WTC11 (cell line): ENCODE measurements around the gene HERC5. TPM values are rescaled to one million over a fixed set of nuclear protein-coding genes. Genes with fewer than 3 reads are reported as not detected.

Source experiments
- CREB1 ChIP-seq: sonication (generic); formaldehyde crosslinking; IDR thresholded peaks from 2 replicates; pipeline ENCODE4 v1.8.0; 2023; ENCODE audit warnings: mild to moderate bottlenecking, missing genetic modification reagents
- CREM ChIP-seq: sonication (generic); formaldehyde crosslinking; IDR thresholded peaks from 2 replicates; pipeline ENCODE4 v1.8.1; 2022; ENCODE audit warnings: mild to moderate bottlenecking, missing genetic modification reagents, moderate library complexity
- E2F4 ChIP-seq: sonication (generic); formaldehyde crosslinking; IDR thresholded peaks from 2 replicates; pipeline ENCODE4 v1.8.1; 2022; ENCODE audit warnings: low read depth, mild to moderate bottlenecking, moderate library complexity, missing genetic modification reagents, borderline replicate concordance
- EMX1 ChIP-seq: fragments of 250-450 bp; sonication (Bioruptor Pico); IDR thresholded peaks from 2 replicates; pipeline ENCODE4 v1.8.0; 2021; ENCODE audit warnings: mild to moderate bottlenecking
- FOXJ3 ChIP-seq: sonication (generic); formaldehyde crosslinking; IDR thresholded peaks from 2 replicates; pipeline ENCODE4 v1.9.0; 2021; ENCODE audit warnings: missing genetic modification reagents, mild to moderate bottlenecking, borderline replicate concordance
- FOXK1 ChIP-seq: sonication (generic); formaldehyde crosslinking; IDR thresholded peaks from 2 replicates; pipeline ENCODE4 v1.8.0; 2022; ENCODE audit warnings: mild to moderate bottlenecking, moderate library complexity, missing genetic modification reagents
- FOXP4 ChIP-seq: sonication (generic); formaldehyde crosslinking; IDR thresholded peaks from 2 replicates; pipeline ENCODE4 v1.8.0; 2022; ENCODE audit warnings: mild to moderate bottlenecking, missing genetic modification reagents
- GABPB1 ChIP-seq: sonication (generic); formaldehyde crosslinking; IDR thresholded peaks from 2 replicates; pipeline ENCODE4 v1.8.1; 2023; ENCODE audit warnings: mild to moderate bottlenecking, missing genetic modification reagents
- JAZF1 ChIP-seq: fragments of 250-450 bp; sonication (Bioruptor Pico); IDR thresholded peaks from 2 replicates; pipeline ENCODE4 v1.9.0; 2021; ENCODE audit warnings: moderate library complexity, mild to moderate bottlenecking, inconsistent platforms
- KAT7 ChIP-seq: sonication (generic); formaldehyde crosslinking; IDR thresholded peaks from 2 replicates; pipeline ENCODE4 v1.8.1; 2023; ENCODE audit warnings: missing genetic modification reagents, mild to moderate bottlenecking, borderline replicate concordance
- MYBL2 ChIP-seq: sonication (generic); formaldehyde crosslinking; IDR thresholded peaks from 2 replicates; pipeline ENCODE4 v1.8.1; 2023; ENCODE audit warnings: mild to moderate bottlenecking, moderate library complexity, missing genetic modification reagents
- OVOL2 ChIP-seq: fragments of 250-450 bp; sonication (Bioruptor Pico); IDR thresholded peaks from 2 replicates; pipeline ENCODE4 v1.9.0; 2021; ENCODE audit warnings: mild to moderate bottlenecking, borderline replicate concordance
- SMAD4 ChIP-seq: sonication (generic); formaldehyde crosslinking; IDR thresholded peaks from 2 replicates; pipeline ENCODE4 v1.8.0; 2022; ENCODE audit warnings: mild to moderate bottlenecking, missing genetic modification reagents
- TCF7 ChIP-seq: sonication (generic); formaldehyde crosslinking; IDR thresholded peaks from 2 replicates; pipeline ENCODE4 v1.8.0; 2022; ENCODE audit warnings: mild to moderate bottlenecking, low read depth, missing genetic modification reagents, moderate library complexity
- TEAD4 ChIP-seq: sonication (generic); formaldehyde crosslinking; IDR thresholded peaks from 2 replicates; pipeline ENCODE4 v1.8.0; 2022; ENCODE audit warnings: mild to moderate bottlenecking, missing genetic modification reagents
- ZBTB21 ChIP-seq: sonication (generic); formaldehyde crosslinking; IDR thresholded peaks from 2 replicates; pipeline ENCODE4 v1.8.1; 2023; ENCODE audit warnings: mild to moderate bottlenecking, missing genetic modification reagents, borderline replicate concordance
- ZNF281 ChIP-seq: sonication (generic); formaldehyde crosslinking; IDR thresholded peaks from 2 replicates; pipeline ENCODE4 v1.8.0; 2023; ENCODE audit warnings: mild to moderate bottlenecking, missing genetic modification reagents
- ZNF317 ChIP-seq: sonication (generic); formaldehyde crosslinking; IDR thresholded peaks from 2 replicates; pipeline ENCODE4 v1.8.1; 2023; ENCODE audit warnings: low read depth, mild to moderate bottlenecking, moderate library complexity, missing genetic modification reagents, borderline replicate concordance
- ZNF423 ChIP-seq: fragments of 250-450 bp; sonication (Bioruptor Pico); IDR thresholded peaks from 2 replicates; pipeline ENCODE4 v2.1.2; 2022; ENCODE audit warnings: mild to moderate bottlenecking, moderate library complexity
- total RNA-seq: library from RNA; stranded (reverse); gene quantifications from 3 replicates; pipeline ENCODE4 v1.2.3, GENCODE V29; 2021
- TF ChIP-seq, protein P1 (sequence below): sonication (generic); formaldehyde crosslinking; IDR thresholded peaks from 2 replicates; pipeline ENCODE4 v1.8.1; 2022; ENCODE audit warnings: mild to moderate bottlenecking, moderate library complexity, missing genetic modification reagents
- TF ChIP-seq, protein P2 (sequence below): sonication (generic); formaldehyde crosslinking; IDR thresholded peaks from 2 replicates; pipeline ENCODE4 v1.8.1; 2023; ENCODE audit warnings: mild to moderate bottlenecking, missing genetic modification reagents
- TF ChIP-seq, protein P3 (sequence below): sonication (generic); formaldehyde crosslinking; IDR thresholded peaks from 2 replicates; pipeline ENCODE4 v1.8.0; 2022; ENCODE audit warnings: mild to moderate bottlenecking, missing genetic modification reagents

Gene HERC5
- total RNA-seq, 1 experiment from 2014 or later: 14.3 TPM

DNA sequence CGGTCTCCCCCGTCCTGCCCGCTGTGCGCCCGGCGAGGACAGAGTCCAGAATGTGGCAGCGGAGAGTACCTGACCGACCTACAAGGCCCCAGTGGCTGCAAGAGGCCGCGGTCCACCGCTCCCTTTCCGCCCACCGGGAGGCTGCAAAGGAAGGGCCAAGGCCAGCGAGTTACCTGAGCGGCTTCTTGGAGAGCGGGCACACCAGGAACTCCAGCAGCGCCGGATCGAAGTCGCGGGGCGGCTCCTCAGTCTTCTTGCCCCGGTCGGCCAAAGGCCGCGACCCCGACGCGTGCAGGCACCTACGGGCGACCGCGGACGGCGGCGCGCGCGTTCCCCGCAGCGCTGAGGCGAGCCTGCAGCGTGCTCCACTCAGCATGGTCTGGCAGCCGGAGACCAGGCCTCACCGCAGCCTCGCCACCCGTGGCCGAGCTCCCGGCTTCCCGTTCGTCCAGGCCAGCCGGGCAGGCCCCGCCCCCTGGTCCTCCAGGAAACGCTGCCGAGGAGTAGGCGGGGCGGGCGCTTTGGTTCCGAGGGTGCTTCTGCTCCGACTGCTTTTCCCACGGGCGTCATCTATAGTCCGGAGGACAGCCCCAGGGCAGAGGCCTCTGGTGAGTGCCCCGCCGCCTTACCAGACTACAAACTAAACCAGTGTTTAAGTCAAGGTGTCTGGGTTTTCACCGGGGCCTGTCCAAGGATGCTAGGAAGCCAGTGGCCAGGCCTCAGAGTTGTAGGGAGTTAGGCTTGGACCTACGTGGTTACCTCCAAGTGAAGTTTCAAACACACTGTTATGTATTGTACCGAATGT is 66.6 kb downstream of the HERC5 start, which contains the start of gene PYURF (continued):
- TF ChIP-seq, protein P1, sequence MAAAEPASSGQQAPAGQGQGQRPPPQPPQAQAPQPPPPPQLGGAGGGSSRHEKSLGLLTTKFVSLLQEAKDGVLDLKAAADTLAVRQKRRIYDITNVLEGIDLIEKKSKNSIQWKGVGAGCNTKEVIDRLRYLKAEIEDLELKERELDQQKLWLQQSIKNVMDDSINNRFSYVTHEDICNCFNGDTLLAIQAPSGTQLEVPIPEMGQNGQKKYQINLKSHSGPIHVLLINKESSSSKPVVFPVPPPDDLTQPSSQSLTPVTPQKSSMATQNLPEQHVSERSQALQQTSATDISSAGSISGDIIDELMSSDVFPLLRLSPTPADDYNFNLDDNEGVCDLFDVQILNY (CRISPR knock-in tag): peak; percentile 80
- TF ChIP-seq MYBL2 (CRISPR knock-in tag) (peak; percentile 74), E2F4 (peak; percentile 64; the same call in 1 of the 2 replicates), FOXJ3 (CRISPR knock-in tag) (no peak), EMX1 (CRISPR knock-in tag) (no peak), TEAD4 (CRISPR knock-in tag) (peak; percentile 73; the same call in 1 of the 2 replicates), GABPB1 (CRISPR knock-in tag) (peak; percentile 81), CREB1 (CRISPR knock-in tag) (peak; percentile 62; the same call in 1 of the 2 replicates), CREM (CRISPR knock-in tag) (peak; percentile 52), ZNF281 (CRISPR knock-in tag) (peak; percentile 87), ZBTB21 (CRISPR knock-in tag) (peak; percentile 89), SMAD4 (CRISPR knock-in tag) (peak; percentile 75; the same call in 1 of the 2 replicates), ZNF317 (peak; percentile 53), FOXP4 (CRISPR knock-in tag) (peak; percentile 95), TCF7 (peak; percentile 81; the same call in 1 of the 2 replicates), OVOL2 (no peak), FOXK1 (CRISPR knock-in tag) (peak; percentile 73), JAZF1 (CRISPR knock-in tag) (no peak), ZNF423 (CRISPR knock-in tag) (no peak), KAT7 (peak; percentile 96)
- TF ChIP-seq, protein P2, sequence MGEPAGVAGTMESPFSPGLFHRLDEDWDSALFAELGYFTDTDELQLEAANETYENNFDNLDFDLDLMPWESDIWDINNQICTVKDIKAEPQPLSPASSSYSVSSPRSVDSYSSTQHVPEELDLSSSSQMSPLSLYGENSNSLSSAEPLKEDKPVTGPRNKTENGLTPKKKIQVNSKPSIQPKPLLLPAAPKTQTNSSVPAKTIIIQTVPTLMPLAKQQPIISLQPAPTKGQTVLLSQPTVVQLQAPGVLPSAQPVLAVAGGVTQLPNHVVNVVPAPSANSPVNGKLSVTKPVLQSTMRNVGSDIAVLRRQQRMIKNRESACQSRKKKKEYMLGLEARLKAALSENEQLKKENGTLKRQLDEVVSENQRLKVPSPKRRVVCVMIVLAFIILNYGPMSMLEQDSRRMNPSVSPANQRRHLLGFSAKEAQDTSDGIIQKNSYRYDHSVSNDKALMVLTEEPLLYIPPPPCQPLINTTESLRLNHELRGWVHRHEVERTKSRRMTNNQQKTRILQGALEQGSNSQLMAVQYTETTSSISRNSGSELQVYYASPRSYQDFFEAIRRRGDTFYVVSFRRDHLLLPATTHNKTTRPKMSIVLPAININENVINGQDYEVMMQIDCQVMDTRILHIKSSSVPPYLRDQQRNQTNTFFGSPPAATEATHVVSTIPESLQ (CRISPR knock-in tag): no peak
- TF ChIP-seq, protein P3, sequence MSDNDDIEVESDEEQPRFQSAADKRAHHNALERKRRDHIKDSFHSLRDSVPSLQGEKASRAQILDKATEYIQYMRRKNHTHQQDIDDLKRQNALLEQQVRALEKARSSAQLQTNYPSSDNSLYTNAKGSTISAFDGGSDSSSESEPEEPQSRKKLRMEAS (CRISPR knock-in tag): peak; percentile 96
- TF ChIP-seq, all 79 proteins: peak for 40
